Islet of Langerhans (tissue), 1 donor: ENCODE measurements around the gene PDE4B.

Experiments
- FAIRE-seq: peaks from one replicate; lab custom pipeline; 2011; peaks lifted over from hg19 to GRCh38; lab: Jason Lieb, UNC

PDE4B gene

DNA sequence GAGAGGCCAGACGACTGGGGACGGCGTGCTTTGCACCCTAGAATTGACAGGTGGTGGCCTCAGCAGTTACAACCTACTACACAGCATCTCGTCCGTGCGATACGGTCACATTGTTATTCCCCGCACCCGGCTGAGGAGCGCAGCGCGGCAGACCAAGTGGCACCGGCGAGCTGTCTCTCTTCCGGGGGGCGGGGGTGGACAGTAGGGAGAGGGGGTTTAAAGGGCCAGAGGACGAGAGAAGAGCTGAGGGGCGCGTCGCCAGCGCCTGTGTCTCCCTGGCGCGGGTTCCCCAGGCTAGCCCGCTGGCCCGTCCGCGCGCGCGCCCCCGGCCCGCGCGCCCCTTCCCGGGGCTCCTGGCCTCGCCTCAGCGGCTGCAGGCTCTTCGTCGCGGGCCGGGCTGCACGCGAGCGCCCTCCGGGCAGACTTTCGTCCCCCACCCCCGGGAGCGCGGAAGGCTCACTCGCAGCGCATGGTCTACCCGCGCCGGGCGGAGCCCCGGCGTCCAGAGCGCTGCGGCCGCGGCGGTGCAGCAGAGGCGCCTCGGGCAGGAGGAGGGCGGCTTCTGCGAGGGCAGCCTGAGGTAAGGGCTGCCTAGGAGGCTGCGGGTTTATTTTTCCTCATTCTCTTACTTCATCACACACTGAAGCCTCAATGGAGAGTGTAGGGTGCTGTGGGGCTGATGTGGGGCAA, at the start of gene PDE4B:
TSS of gene PDE4B (plus strand) at position 227 of the 690 bp plus-strand sequence.
- FAIRE-seq = no peak

DNA sequence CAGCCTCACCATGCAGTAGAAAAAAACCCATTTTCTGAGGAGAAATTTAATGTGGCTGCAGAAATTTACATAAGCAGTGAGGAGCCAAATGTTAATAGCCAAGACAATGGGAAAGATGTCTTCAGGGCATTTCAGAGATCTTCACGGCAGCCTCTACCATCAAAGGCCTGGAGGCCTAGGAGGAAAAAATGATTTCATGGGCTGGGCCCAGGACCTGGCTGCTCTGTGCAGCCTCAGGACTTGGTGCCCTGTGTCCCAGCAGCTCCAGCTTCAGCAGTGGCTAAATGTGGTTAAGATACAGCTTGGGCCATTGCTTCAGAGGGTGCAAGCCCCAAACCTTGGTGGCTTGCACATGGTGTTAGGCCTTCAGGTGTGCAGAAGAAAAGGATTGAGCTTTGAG, 48.0 kb upstream of the PDE4B start:
- no peak for FAIRE-seq

DNA sequence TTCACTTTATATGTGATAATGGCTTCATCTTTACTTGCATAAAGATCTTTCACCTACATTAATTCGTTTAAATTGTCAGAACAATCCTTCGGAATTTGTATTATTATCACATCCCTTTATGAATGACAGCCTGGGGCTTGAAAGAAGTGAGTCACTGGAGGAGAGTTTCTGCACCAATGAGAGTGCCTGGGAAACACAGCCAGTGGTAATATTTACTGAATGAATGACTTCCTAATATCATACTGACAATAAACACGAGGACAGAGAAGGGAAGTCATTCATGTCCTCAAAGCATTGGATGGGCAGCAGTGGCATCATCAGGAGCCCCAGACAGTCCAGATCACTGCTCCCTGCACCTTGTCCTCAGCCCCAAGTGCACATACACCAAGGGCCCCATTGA, 40.7 kb upstream of the PDE4B start:
- FAIRE-seq = no peak

DNA sequence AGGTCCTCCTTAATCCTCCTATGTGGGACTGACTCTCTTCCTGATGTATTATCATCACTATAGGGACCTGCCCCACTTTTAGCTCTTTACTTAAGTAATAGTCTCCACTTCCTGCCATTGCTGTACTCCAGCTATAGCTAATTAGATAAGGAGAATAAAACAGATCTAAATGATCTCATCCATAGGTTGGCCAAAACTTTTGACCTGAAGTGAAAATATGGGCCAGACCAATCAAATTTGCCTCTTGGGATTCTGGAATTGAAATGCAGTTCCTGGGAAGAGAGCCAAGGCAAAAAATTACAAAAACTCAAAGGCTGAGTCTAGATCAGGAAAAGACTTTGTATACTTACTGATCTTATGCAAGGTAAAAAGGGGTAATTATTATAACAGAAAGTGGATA, 36.1 kb upstream of the PDE4B start:
- no peak for FAIRE-seq

DNA sequence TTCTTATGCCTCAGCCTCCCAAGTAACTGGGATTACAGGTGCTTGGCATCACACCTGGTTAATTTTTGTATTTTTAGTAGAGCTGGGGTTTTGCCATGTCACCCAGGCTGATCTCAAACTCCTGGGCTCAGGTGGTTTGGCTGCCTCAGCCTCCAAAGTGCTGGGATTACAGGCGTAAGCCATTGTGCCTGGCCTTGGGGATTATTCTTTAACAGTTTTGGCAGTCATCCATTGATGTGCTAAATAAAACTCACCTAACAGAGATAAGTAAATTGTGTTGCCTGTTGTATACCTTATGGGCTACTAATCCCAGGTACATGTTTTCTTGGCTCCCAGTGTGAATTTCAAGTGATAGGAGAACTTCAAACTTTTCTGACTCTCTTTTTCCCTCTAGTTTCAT, 35.2 kb upstream of the PDE4B start:
- FAIRE-seq = no peak

DNA sequence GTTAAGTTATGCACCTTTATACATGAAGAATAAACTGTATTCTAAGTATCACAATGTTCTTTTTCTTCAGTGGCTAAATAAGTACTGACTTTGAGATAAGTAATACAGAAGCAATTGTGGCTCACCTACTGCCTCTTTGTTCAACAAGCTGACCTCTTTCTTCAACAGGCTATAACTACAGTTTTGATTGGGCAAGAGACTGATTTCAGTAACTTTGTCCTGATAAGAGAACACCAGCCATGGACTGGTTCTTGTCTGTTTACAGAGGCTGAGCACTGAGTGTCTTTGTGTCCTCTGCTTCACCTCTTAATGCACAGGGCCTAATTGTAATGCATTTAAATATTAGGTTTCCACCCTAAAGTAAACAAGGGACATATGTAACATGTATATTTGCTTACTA, 34.6 kb upstream of the PDE4B start:
- no peak for FAIRE-seq

DNA sequence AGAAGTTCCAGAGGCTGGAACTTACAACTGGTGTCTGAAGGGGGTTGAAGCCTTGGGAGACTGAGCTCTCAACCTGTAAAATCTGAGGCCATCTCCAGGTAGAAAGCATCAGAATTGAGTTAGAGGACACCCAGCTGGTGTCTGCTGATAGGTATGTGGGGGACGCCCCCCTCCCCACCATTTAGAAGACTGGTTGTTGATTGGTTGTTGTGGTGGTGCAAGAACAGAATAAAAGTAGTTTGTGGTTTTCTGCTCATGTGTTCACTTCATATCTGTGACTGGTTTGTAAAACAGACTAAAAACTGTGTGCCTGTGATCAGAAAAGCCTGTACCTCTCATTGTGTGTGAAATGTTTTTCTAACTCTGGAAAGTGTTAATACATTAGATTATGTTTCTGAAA, 33.2 kb upstream of the PDE4B start:
- FAIRE-seq = no peak

DNA sequence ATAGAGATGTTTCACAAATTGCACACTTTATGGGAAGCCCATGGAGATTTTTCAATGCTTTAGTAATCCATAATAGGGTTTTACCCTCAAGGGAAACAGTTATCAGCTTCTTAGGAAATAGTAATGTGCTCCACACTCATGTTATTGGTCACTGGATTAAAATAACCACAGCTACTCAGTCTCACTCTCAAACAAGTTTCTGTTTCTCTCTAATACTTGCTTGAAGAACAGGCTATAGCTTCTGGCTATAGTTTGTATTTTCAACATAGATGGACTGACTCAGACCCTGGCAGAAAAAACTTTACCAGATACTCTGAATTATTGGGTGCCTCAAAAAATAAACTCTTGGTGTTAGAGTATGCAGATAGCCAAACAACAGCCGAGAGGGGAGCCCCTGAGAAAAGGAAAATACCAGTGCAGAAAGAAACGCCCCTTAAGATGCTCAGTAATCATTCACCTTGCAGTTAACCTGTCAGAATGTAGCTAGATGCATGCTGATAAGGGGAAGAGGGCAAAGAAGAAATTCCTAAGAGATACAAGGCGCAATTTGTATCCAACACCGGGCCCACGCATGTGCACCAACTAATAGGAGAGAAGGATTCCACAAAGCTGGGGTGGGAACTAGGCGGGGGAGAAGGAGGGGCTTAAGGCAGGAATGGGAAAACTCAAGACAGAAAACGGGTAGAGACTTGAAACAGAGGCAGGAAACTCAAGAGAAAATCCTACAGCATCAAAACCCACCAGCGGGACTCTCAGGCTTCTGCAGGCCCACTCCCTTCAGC, 30.4 kb upstream of the PDE4B start:
- no peak for FAIRE-seq

DNA sequence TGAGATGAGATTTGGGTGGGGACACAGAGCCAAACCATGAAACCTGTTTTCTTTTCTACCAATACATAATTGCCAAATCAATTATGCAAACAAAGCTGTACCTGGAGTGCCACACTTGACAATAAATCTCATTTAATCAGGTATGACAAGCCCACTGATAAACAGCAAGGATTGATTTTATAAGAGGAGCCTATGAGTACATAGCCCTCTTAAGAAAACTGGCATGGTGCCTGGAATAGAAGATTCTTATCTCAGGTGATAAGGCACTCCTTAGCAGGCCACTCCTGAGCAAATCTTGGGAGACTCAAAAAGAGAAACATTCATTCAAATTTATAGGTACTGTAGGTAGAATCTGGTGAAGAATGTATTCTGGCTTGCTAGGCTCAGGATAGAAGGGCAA, 28.6 kb upstream of the PDE4B start:
- no peak for FAIRE-seq

DNA sequence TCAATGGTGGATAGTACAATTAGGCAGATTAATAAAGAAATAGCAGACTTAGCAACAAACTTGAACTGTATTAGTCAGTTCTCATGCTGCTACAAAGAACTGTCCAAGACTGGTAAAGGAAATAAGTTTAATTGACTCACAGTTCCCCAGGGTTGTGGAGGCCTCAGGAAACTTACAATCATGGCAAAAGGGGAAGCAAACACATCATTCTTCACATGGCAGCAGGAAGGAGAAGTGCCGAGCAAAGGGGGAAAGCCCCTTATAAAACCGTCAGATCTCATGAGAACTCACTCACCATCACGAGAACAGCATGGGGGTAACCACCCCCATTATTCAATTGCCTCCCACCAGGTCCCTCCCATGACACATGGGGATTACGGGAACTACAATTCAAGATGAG, 27.1 kb upstream of the PDE4B start:
- FAIRE-seq = no peak

DNA sequence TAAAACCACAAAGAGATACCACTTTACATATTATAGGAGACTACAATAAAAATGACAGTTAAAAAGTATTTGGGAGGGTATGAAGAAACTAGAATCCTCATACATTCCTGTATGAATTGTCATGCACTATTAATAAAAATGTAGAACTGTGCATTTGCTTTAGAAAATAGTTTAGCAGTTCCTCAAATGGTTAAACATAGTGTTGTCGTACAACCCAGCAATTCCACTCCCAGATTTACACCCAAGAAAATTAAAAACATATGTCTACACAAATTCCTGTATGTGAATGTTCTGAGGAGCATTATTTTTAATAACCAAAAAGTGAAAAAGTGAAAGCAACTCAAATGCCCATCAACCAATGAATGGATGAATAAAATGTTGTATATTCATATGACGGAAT, 23.1 kb upstream of the PDE4B start:
- FAIRE-seq = no peak

DNA sequence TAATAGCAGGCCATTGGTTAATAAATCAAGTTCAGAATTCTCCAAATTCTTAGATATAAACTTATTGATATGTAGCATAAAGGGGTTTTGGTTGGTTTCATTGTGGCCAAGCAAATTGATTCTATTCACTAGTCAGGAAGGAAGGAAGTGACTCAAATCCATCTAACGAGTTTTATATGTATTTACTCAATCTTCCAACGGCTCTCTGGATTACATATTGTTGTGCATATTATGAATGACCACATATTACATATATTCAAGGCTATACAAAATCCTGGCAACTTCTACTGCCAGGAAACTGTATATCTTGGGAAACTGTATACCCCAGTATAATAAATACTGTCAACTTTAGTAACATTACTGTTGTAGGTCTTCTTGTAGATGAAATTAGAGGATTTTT, 20.1 kb upstream of the PDE4B start:
- no peak for FAIRE-seq

DNA sequence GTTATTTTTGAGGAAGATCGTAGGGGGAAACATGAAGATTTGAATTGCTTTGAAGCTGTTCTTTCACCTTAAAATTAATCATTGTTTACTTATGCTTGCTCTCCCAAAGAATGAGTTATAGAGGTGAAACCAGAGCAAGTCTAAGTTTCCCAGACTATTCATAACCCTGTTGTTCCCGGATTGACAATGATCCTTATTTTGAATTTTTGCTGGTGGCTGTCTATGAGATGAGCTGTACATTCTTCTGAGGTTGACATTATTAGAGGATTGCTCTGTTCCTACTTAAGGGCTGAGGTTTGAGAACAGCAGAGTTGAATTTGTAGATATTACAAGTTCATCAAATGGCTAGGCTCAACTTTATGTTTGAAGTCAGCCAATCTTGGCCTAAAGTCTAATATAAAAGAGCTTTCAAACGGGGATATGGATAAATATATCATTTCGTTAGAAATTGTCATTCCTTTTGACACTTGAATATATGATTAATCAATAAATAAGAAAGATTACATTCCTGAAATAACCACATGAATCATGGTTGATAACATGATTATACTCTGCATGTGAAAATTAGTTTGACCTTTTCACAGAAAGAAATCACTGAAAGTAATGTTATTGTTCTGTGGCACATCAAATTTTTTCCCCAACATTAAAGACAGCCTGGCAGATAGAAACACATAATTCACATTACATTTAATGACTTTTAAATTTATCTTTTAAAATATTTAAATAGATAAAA, 19.1 kb upstream of the PDE4B start:
- no peak for FAIRE-seq

DNA sequence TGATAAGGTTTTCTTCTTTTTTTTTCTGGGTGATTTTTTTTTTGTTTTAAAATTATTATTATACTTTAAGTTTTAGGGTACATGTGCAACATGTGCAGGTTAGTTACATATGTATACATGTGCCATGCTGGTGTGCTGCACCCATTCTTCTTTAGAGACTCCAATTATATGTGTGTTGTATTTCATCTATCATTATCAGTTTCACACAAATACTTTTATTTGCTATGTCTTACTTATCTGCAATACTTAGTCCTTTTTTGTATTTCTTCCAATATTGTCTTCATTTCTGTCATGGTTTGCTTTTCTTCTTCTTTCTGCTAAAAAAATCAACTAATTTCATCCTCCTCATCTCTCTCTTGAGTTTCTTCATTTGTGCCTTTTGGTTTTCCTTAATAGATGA, 3.9 kb upstream of the PDE4B start:
- no peak for FAIRE-seq

DNA sequence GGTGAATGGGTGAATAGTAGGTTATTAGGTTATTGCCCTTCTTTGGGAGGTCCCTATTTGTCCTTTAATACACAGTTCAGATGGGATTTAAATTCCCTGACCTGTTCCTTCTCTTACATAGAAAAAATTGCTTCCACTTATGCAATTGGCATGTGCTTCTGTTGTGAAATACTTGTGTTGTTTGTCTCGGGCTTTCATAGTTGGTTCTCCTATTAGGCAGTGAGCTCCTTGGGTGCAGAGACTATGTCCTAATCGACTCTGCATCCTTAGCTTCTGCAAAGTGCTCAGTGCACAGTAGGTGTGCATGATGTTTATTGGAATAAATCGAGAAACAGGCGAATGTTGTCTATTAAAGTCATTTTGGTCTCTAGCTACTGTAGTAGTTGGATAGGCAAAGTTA, 1.3 kb upstream of the PDE4B start:
- FAIRE-seq = no peak

DNA sequence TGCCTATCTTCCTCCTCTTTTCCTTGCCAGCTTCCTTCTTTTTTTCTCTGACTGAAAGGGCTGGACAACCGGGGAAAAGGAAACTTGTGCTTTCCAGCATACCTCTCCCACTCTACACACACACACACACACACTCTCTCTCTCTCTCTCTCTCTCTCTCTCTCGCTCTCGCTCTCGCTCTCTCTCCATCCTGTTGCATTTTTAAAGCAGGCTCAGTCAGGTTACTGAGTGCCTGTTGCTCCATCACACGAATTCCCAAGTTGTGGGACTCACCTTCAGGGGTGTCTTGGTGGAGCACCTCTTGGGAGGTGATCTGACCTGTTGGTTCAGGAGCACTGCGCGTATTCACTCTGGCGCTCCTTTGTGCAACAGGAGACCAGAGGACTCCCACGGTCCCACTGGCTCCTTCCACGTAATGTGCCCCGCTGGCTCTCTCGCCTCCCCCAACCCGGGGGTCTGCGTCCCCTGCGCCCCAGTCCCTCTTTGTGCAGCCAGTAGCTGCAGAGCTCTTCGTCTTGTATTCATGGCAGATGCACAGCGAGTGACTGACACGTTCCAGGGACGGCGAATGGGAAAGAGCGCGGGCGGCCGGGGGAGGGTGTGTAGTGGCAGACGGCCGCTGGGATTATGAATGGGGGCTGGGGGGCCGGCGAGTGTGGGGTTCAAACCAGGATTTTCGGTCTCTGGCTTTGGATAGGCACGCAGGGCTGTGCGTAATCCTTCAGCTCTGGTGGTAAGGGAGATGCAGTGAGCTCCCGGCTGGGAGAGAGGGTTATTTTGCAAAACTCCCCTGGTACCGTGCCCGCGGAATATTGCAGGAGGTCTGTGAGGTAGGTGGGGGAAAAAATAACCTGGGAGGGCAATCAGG, 660 bp upstream of the PDE4B start:
- no peak for FAIRE-seq

DNA sequence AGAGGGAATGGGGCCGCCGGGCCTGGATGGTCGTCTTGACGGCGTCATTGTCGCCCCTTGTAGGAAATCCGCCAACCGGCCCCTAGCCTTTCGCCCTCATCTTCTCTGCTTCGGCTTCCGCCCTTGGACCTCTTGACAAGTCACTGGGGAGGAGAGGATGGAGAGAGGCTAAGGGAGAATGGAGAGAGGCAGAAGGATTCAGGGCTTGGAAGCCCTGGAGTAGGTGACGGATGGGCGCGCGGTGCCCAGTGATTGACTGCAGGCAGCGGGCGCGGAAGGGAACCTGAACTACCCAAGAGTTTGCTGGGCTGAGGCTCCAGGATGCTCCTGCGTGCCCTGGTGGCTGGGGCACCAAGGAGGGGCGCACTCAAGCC, 651 bp downstream of the PDE4B start:
- FAIRE-seq = no peak

DNA sequence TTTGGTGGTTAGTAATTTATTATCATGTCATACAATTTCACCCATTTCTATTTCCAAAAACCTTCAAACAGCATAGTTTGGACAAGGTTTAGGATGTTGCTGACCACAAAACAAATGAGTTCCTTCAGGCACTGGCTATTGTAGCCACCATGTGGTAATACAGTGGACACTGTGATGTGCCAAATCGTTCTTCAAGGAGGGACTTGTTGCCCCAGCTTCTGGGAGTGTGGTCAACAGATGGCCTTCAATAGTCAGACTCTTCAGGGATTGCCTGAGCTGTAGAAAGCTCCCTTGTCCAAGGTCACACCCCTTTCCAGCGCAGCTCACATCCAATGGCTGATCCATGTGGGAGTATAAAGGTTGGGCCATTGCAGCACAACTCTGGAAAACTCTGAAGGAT, 2.6 kb downstream of the PDE4B start:
- FAIRE-seq = no peak

DNA sequence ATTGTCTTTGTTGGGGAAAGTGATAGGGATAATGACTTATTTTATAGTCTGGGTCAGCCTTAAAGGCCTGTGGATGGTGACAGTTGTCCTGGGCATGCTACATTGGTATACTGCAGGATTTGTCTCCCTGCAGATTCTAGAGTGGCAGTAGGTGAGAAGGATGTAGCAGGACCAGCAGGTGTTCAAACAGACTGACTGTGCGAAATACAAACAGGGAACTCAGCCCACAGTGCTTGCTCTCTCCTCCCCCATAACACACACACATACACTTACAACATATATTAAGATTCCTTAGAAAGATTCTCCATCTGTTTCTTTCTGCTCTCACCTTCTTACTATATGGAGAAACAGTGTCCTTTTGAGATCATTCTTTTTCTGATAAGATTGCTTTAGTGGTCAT, 6.9 kb downstream of the PDE4B start:
- no peak for FAIRE-seq

DNA sequence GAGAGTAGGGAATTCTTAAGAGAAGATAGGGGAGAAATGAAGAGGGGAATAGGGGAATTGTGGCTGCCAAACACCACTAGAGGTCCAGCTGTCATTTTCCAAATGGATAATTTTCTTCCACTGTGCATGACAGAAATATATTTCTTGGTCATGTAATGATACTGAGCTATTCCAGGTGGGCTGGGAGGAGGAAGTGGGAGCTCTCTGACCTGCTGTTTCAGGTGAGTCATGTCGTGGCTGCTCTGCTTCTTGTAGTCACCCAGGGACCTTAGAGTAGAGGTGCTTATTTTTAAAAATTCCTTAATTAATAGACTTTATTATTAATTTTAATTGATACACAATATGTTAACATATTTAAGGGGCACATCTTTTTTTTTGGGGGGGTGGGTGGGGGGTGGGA, 11.9 kb downstream of the PDE4B start:
- no peak for FAIRE-seq

DNA sequence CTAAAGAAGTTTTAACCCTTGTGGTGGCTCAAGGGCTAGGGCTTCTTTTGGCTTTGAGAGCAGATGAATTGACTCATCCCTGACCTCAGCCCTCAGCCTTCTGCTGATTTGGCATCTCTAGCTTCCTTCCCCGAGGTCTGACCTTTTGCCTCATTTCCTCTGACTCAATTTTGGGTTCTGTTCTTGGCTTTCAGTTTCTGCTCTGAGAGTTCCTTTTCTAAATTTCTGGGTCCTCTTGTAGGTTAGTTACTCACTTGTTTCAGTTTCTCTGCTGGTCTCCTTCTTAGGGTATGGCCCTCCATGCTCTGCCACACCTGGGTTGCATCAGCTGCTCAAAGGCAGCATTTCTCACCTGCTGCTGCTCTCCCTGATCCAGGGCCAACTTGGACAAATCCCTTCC, 19.4 kb downstream of the PDE4B start:
- peak; percentile 13 for FAIRE-seq

DNA sequence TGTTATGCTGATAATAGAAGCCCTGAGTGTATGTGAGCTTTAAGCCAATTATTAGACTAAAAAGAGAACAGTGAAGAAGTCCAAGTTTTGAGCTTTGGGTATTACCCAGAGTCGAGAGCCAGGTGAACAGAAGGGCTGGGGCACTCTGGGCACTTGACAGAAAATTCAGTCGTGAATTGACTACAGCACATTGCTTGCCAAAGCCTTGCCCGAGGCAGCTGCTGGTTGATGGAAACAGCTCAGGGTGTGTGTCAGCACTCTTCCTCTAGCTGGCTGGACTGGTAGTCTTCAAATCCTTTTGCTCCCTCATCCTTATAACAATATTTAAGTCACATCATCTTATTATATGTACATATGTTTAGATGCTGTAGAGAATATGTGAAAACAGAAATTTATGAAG, 21.3 kb downstream of the PDE4B start:
- no peak for FAIRE-seq

DNA sequence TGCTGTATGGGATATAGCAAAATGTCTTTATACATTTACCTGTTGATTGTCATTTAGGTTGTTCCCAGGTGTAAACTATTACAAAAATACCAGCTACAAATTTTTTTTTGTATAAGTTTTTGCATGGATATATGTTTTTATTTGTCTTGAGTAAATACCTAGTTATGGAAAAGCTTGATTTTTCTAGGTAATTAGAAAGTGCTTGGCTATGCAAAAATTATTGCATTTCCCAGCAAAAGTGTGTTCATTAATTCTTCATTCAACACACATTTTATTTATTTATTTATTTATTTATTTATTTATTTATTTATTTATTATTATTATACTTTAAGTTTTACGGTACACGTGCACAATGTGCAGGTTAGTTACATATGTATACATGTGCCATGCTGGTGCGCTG, 22.1 kb downstream of the PDE4B start:
- no peak for FAIRE-seq
